Fibroblast of lung (primary cell): ENCODE measurements around the gene GBA2.

Source experiments
- CTCF ChIP-seq, 2 donors: IDR thresholded peaks in 1 of 2; conservative IDR thresholded peaks in 1 of 2; 1 replicate in 1 of 2; 2 replicates in 1 of 2; pipeline ENCODE4 v1.5.1; 2011 to 2012; ENCODE audit warnings: low read length in 2 of 2, control low read depth in 1 of 2, inconsistent platforms in 1 of 2, low read depth in 1 of 2, mild to moderate bottlenecking in 1 of 2
- EZH2 ChIP-seq: IDR thresholded peaks from 2 replicates; pipeline ENCODE4 v1.5.1; 2012; ENCODE audit warnings: low read length, control low read depth, mild to moderate bottlenecking; ENCODE audit errors: missing control alignments

GRCh38 chr9:35731415-35732184, 17.4 kb downstream of the GBA2 start:
- no peak for TF ChIP-seq CTCF (conservative IDR thresholded peaks at IDR 0.05 in 1 of 2, IDR thresholded peaks at IDR 0.05 in 1 of 2; ENCODE audit: low read depth in 1 of 2, low read length in 2 of 2)
- TF ChIP-seq EZH2, result no peak
